HK-2 (cell line): ENCODE measurements around the gene KCNH6.

Experiments
- DNase-seq: peaks from one replicate; pipeline ENCODE4 v3.0.0-alpha.2; 2018; ENCODE audit not compliant: unreplicated experiment

KCNH6 gene

GRCh38 chr17:63486317-63487013 lies 36.7 kb upstream of the KCNH6 start:
- no peak for DNase-seq

- no peak for DNase-seq
Observed at GRCh38 chr17:63487014-63487339, 36.2 kb upstream of the KCNH6 start.

- DNase-seq: no peak
Observed at GRCh38 chr17:63488851-63489250, 34.3 kb upstream of the KCNH6 start.

- DNase-seq: no peak
Observed at GRCh38 chr17:63489291-63489690, 33.9 kb upstream of the KCNH6 start.

- DNase-seq: no peak
Observed at GRCh38 chr17:63490329-63490728, 32.8 kb upstream of the KCNH6 start.

- DNase-seq: no peak
Observed at GRCh38 chr17:63490858-63491400, 32.2 kb upstream of the KCNH6 start.

GRCh38 chr17:63491413-63491812 lies 31.7 kb upstream of the KCNH6 start:
- no peak for DNase-seq

GRCh38 chr17:63491977-63492618 lies 31.1 kb upstream of the KCNH6 start:
- DNase-seq: no peak

- no peak for DNase-seq
Observed at GRCh38 chr17:63492940-63493339, 30.2 kb upstream of the KCNH6 start.

GRCh38 chr17:63493411-63493810 lies 29.7 kb upstream of the KCNH6 start:
- DNase-seq: no peak

GRCh38 chr17:63494300-63494928 lies 28.7 kb upstream of the KCNH6 start:
- no peak for DNase-seq

GRCh38 chr17:63495491-63495890 lies 27.7 kb upstream of the KCNH6 start:
- DNase-seq: no peak

- DNase-seq: no peak
Observed at GRCh38 chr17:63496177-63496576, 27.0 kb upstream of the KCNH6 start.

- no peak for DNase-seq
Observed at GRCh38 chr17:63496663-63497400, 26.3 kb upstream of the KCNH6 start.

- no peak for DNase-seq
Observed at GRCh38 chr17:63497708-63498483, 25.3 kb upstream of the KCNH6 start.

GRCh38 chr17:63498626-63499195 lies 24.4 kb upstream of the KCNH6 start:
- DNase-seq: no peak

GRCh38 chr17:63500543-63501390 lies 22.4 kb upstream of the KCNH6 start:
- no peak for DNase-seq

GRCh38 chr17:63503341-63503705 lies 19.8 kb upstream of the KCNH6 start:
- DNase-seq: no peak

- DNase-seq: no peak
Observed at GRCh38 chr17:63504261-63504660, 18.9 kb upstream of the KCNH6 start.

GRCh38 chr17:63505341-63505740 lies 17.8 kb upstream of the KCNH6 start:
- no peak for DNase-seq
